Nephron progenitor cell (in vitro differentiated cells): ENCODE results near the gene EHD1.

Experiments used
- DNase-seq: peaks from one replicate; pipeline ENCODE4 v3.0.0; 2021
- H3K27ac Mint-ChIP-seq: 2 replicates; pipeline ENCODE4 v1.8.0; 2021; ENCODE audit warnings: mild to moderate bottlenecking, moderate library complexity, mixed read lengths
- H3K27me3 Mint-ChIP-seq: 2 replicates; pipeline ENCODE4 v1.8.0; 2021; ENCODE audit warnings: mild to moderate bottlenecking, low read depth, mixed read lengths; ENCODE audit not compliant: poor library complexity
- H3K36me3 Mint-ChIP-seq: 2 replicates; pipeline ENCODE4 v1.8.0; 2021; ENCODE audit warnings: low read depth, mixed read lengths
- H3K4me1 Mint-ChIP-seq: 2 replicates; pipeline ENCODE4 v1.8.0; 2021; ENCODE audit warnings: mixed read lengths
- H3K4me3 Mint-ChIP-seq: 2 replicates; pipeline ENCODE4 v1.8.0; 2021; ENCODE audit warnings: mild to moderate bottlenecking, moderate library complexity, mixed read lengths
- H3K9me3 Mint-ChIP-seq: 2 replicates; pipeline ENCODE4 v1.8.0; 2021; ENCODE audit warnings: mild to moderate bottlenecking, moderate library complexity, mixed read lengths
- CTCF ChIP-seq: fragments of 200-600 bp; sonication (generic); IDR thresholded peaks from 2 replicates; pipeline ENCODE4 v1.5.0; 2021; ENCODE audit warnings: antibody characterized with exemption

The EHD1 gene

DNA sequence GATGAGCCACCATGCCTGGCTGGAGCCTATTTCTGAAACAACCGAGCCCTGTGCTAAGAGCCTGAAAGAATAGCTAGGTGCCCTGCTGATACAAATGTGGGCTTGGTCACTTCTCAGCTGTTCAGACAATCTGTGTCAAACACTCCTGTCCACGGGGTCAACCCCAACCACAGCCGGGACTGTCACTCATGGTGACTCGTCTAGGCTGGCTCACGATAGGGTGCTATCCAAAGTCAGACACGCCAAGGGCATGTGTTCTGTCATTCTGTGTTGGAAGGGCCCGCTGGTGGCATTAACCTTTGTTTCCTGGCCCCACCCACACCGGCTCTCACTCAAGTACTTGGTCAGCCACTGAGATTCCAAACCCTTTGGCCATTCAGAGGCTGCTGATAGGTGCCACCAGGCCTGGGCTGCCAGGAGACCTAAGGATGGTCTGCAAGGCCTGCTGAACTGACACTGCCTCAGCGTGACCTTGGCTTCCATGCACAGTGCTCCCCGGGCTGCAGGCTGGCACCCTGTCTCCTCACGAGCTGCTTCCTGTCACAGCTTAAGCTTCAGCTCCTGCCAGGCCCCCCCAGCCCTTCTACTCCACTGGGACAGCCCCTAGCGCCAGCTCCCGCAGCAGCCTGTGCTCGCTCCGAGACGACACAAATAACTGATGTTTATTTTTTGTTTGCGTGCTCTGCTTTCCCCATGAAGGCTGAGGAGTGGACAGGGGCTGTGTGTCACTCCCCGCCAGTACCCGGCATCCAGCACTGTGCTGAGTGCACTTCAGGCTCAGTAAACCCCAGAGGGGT, 19.8 kb downstream of the EHD1 start:
- Mint-ChIP-seq H3K4me3 (no peak overlapping the region), H3K27me3 (peaks cover 3% of the 10 kb centered on the region), H3K9me3 (no peaks in the 10 kb centered on the region), H3K36me3 (peaks cover 23% of the 10 kb centered on the region), H3K4me1 (peaks cover 35% of the 10 kb centered on the region), H3K27ac (no peak overlapping the region)
- TF ChIP-seq CTCF, result no peak
- DNase-seq, result no peak

DNA sequence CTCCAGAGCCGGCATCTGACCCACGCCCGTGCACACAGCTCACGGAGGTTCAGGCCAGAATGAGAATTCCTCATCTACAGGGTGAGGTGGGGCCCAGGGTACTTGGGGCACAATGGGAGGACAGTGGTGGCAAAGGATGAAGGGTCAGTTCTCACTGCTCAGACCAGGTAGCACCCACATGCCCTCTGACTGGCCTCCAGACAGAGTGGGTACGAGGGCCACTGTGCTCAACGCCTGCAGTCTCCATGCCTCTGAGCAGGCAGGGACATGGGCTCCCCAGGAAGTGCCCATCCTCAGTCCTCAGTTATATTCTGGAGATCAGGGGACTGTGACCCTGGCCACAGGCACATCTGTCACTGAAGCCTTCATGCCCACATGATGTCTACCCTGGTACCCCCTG, 20.9 kb downstream of the EHD1 start:
- peaks cover 3% of the 10 kb centered on the region for H3K27me3 Mint-ChIP-seq
- H3K4me3 Mint-ChIP-seq, result no peak overlapping the region
- peaks cover 23% of the 10 kb centered on the region for H3K36me3 Mint-ChIP-seq
- H3K4me1 Mint-ChIP-seq, result peaks cover 23% of the 10 kb centered on the region
- TF ChIP-seq CTCF, result no peak
- no peak for DNase-seq
- H3K9me3 Mint-ChIP-seq, result no peaks in the 10 kb centered on the region
- H3K27ac Mint-ChIP-seq, result no peak overlapping the region

GRCh38 chr11:64856382-64857227, 21.8 kb downstream of the EHD1 start:
- no peak overlapping the region for H3K27ac Mint-ChIP-seq
- H3K27me3 Mint-ChIP-seq, result peaks cover 3% of the 10 kb centered on the region
- H3K4me1 Mint-ChIP-seq, result peaks cover 21% of the 10 kb centered on the region
- no peak for TF ChIP-seq CTCF
- H3K36me3 Mint-ChIP-seq, result peaks cover 23% of the 10 kb centered on the region
- no peaks in the 10 kb centered on the region for H3K9me3 Mint-ChIP-seq
- H3K4me3 Mint-ChIP-seq, result no peak overlapping the region
- no peak for DNase-seq

GRCh38 chr11:64855596-64856304, 22.7 kb downstream of the EHD1 start:
- no peak for DNase-seq
- H3K36me3 Mint-ChIP-seq, result peaks cover 23% of the 10 kb centered on the region
- H3K27me3 Mint-ChIP-seq, result peaks cover 3% of the 10 kb centered on the region
- H3K9me3 Mint-ChIP-seq, result no peaks in the 10 kb centered on the region
- peak overlapping the region; percentile 85 for H3K27ac Mint-ChIP-seq
- TF ChIP-seq CTCF, result no peak
- peaks cover 23% of the 10 kb centered on the region for H3K4me1 Mint-ChIP-seq
- no peak overlapping the region for H3K4me3 Mint-ChIP-seq

DNA sequence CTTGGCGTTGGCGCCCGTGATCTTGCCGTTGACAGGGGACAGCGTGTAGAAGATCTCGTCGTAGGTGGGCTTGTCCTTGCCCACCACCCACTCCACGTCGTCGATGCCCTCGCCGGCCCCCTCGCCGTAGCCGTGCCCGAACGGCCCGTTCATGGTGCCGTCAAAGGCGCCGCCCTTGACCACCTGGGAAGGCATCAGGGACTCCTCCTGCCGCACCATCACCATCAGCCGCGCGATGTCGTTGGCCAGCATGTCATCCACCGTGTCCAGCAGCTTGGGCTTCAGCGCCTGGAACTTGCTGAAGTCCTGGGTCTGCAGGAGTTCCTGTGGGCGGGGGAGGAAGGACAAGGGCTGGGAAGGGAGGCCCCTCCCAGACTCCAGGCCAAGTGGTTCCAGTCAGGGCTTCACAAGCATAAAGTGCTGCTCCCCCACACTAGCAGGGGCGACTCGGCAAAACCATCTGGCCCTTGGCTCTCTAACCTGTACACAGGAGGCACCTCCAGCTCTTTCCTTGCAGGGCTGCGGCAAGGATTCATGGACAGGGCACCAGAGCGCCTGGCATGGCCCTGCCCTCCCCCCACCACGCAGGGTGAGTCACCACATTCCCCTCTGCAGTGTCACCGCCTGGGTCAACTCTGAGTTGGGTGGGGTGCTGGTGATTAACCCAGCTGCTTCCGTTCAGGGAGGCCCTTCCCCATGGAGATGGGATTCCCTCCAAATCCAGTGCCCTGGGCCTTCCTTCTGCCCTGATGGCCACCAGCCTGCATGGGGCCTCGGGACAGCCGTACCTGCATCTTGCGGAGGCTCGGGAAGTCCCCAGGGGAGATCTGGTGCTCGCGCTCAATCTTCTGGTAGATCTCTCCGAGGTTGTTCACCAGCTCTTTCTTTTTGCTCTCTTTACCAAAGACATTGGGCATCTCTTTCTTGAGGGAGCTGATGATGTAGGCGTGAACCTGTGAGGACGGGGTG, 23.6 kb downstream of the EHD1 start:
- Mint-ChIP-seq H3K27me3 (peaks cover 3% of the 10 kb centered on the region), H3K36me3 (peaks cover 18% of the 10 kb centered on the region), H3K4me1 (peaks cover 23% of the 10 kb centered on the region), H3K27ac (peak overlapping the region; percentile 85), H3K4me3 (no peak overlapping the region), H3K9me3 (no peaks in the 10 kb centered on the region)
- no peak for TF ChIP-seq CTCF
- DNase-seq, result no peak
